Activated CD4-positive, alpha-beta T cell treated with anti-CD3 and anti-CD28 coated beads, Interleukin-2, amount 10 ng/mL, durations not matched to agents 24 days and 14 days (primary cell): Measurements from ENCODE around the gene CABLES2. TPM values are rescaled to one million over a fixed set of nuclear protein-coding genes. Genes with fewer than 3 reads are reported as not detected.

ENCODE experiments used
- DNase-seq: peaks from one replicate; pipeline ENCODE4 v3.0.0; 2022
- H3K27ac Mint-ChIP-seq: one replicate; pipeline ENCODE4 v1.8.0; 2022; ENCODE audit warnings: mild to moderate bottlenecking, mixed read lengths
- H3K27me3 Mint-ChIP-seq: one replicate; pipeline ENCODE4 v1.8.0; 2022; ENCODE audit warnings: mixed read lengths
- H3K36me3 Mint-ChIP-seq: one replicate; pipeline ENCODE4 v1.8.0; 2022; ENCODE audit warnings: low read depth, mild to moderate bottlenecking, mixed read lengths
- H3K4me1 Mint-ChIP-seq: one replicate; pipeline ENCODE4 v1.8.0; 2021; ENCODE audit warnings: mixed read lengths
- H3K4me3 Mint-ChIP-seq: one replicate; pipeline ENCODE4 v1.8.0; 2022; ENCODE audit warnings: mild to moderate bottlenecking, moderate library complexity, mixed read lengths
- H3K9me3 Mint-ChIP-seq: one replicate; pipeline ENCODE4 v1.8.0; 2021; ENCODE audit warnings: mixed read lengths
- intact Hi-C: fragments of 100-400 bp; cut with micrococcal nuclease; formaldehyde crosslinking; loops from one replicate; pipeline ENCODE4 v1.15.1; 2023
- total RNA-seq: library from RNA; stranded (reverse); gene quantifications from 2 replicates; pipeline ENCODE4 v1.2.3, GENCODE V29; 2022

Gene CABLES2
- total RNA-seq, 1 donor from 2014 or later, result 13.5 TPM

- no peaks in the 10 kb centered on the region for H3K36me3 Mint-ChIP-seq
- H3K9me3 Mint-ChIP-seq, result peaks cover 3% of the 10 kb centered on the region
- no peaks in the 10 kb centered on the region for H3K27me3 Mint-ChIP-seq
- H3K4me3 Mint-ChIP-seq, result no peak overlapping the region
- H3K27ac Mint-ChIP-seq, result no peak overlapping the region
- intact Hi-C loops, result no loop called here
- no peak for DNase-seq
- peaks cover 2% of the 10 kb centered on the region for H3K4me1 Mint-ChIP-seq
Observed at GRCh38 chr20:62350629-62351422, 56.3 kb downstream of the CABLES2 start.

- DNase-seq, result no peak
- H3K27ac Mint-ChIP-seq, result no peak overlapping the region
- no peaks in the 10 kb centered on the region for H3K36me3 Mint-ChIP-seq
- intact Hi-C loops, result no loop called here
- H3K27me3 Mint-ChIP-seq, result no peaks in the 10 kb centered on the region
- peaks cover 2% of the 10 kb centered on the region for H3K4me1 Mint-ChIP-seq
- H3K9me3 Mint-ChIP-seq, result peaks cover 3% of the 10 kb centered on the region
- no peak overlapping the region for H3K4me3 Mint-ChIP-seq
Observed at GRCh38 chr20:62350098-62350628, 56.9 kb downstream of the CABLES2 start.

GRCh38 chr20:62349556-62350097 is 57.5 kb downstream of the CABLES2 start:
- no peak overlapping the region for H3K4me3 Mint-ChIP-seq
- no peaks in the 10 kb centered on the region for H3K36me3 Mint-ChIP-seq
- no peaks in the 10 kb centered on the region for H3K27me3 Mint-ChIP-seq
- H3K27ac Mint-ChIP-seq, result peak overlapping the region; percentile 55
- peaks cover 2% of the 10 kb centered on the region for H3K4me1 Mint-ChIP-seq
- peaks cover 3% of the 10 kb centered on the region for H3K9me3 Mint-ChIP-seq
- no peak for DNase-seq
- intact Hi-C loops, result no loop called here

- no peak for DNase-seq
- no peak overlapping the region for H3K4me3 Mint-ChIP-seq
- H3K9me3 Mint-ChIP-seq, result peaks cover 3% of the 10 kb centered on the region
- no peaks in the 10 kb centered on the region for H3K36me3 Mint-ChIP-seq
- H3K4me1 Mint-ChIP-seq, result peaks cover 2% of the 10 kb centered on the region
- intact Hi-C loops, result no loop called here
- no peaks in the 10 kb centered on the region for H3K27me3 Mint-ChIP-seq
- no peak overlapping the region for H3K27ac Mint-ChIP-seq
Observed at GRCh38 chr20:62348604-62349003, 58.5 kb downstream of the CABLES2 start.

GRCh38 chr20:62347445-62347844 is 59.6 kb downstream of the CABLES2 start:
- intact Hi-C loops, result no loop called here
- Mint-ChIP-seq H3K36me3 (no peaks in the 10 kb centered on the region), H3K9me3 (peaks cover 3% of the 10 kb centered on the region), H3K27ac (no peak overlapping the region), H3K4me1 (peaks cover 2% of the 10 kb centered on the region), H3K27me3 (no peaks in the 10 kb centered on the region), H3K4me3 (no peak overlapping the region)
- DNase-seq, result no peak

GRCh38 chr20:62347151-62347404 is 60.0 kb downstream of the CABLES2 start:
- Mint-ChIP-seq H3K27me3 (no peaks in the 10 kb centered on the region), H3K27ac (no peak overlapping the region), H3K9me3 (peaks cover 3% of the 10 kb centered on the region), H3K4me3 (no peak overlapping the region), H3K4me1 (peaks cover 2% of the 10 kb centered on the region), H3K36me3 (no peaks in the 10 kb centered on the region)
- intact Hi-C loops, result no loop called here
- DNase-seq, result no peak

GRCh38 chr20:62346398-62347150 is 60.5 kb downstream of the CABLES2 start:
- H3K36me3 Mint-ChIP-seq, result no peaks in the 10 kb centered on the region
- H3K4me1 Mint-ChIP-seq, result peaks cover 2% of the 10 kb centered on the region
- no peaks in the 10 kb centered on the region for H3K27me3 Mint-ChIP-seq
- intact Hi-C loops, result no loop called here
- H3K9me3 Mint-ChIP-seq, result peaks cover 3% of the 10 kb centered on the region
- no peak overlapping the region for H3K4me3 Mint-ChIP-seq
- DNase-seq, result no peak
- H3K27ac Mint-ChIP-seq, result no peak overlapping the region

- Mint-ChIP-seq H3K27me3 (no peaks in the 10 kb centered on the region), H3K4me3 (no peak overlapping the region), H3K4me1 (peaks cover 2% of the 10 kb centered on the region), H3K27ac (no peak overlapping the region), H3K36me3 (no peaks in the 10 kb centered on the region), H3K9me3 (peaks cover 3% of the 10 kb centered on the region)
- DNase-seq, result no peak
- intact Hi-C loops, result no loop called here
Observed at GRCh38 chr20:62345681-62346370, 61.3 kb downstream of the CABLES2 start.

- no peak for DNase-seq
- H3K27ac Mint-ChIP-seq, result no peak overlapping the region
- peaks cover 3% of the 10 kb centered on the region for H3K27me3 Mint-ChIP-seq
- peaks cover 3% of the 10 kb centered on the region for H3K9me3 Mint-ChIP-seq
- no peak overlapping the region for H3K4me3 Mint-ChIP-seq
- no peaks in the 10 kb centered on the region for H3K36me3 Mint-ChIP-seq
- peaks cover 2% of the 10 kb centered on the region for H3K4me1 Mint-ChIP-seq
- intact Hi-C loops, result no loop called here
Observed at GRCh38 chr20:62344782-62345181, 62.3 kb downstream of the CABLES2 start.

GRCh38 chr20:62344092-62344491 is 63.0 kb downstream of the CABLES2 start:
- Mint-ChIP-seq H3K4me3 (no peak overlapping the region), H3K9me3 (no peaks in the 10 kb centered on the region), H3K4me1 (no peaks in the 10 kb centered on the region), H3K36me3 (no peaks in the 10 kb centered on the region), H3K27me3 (peaks cover 5% of the 10 kb centered on the region), H3K27ac (no peak overlapping the region)
- intact Hi-C loops, result no loop called here
- no peak for DNase-seq

- no peaks in the 10 kb centered on the region for H3K36me3 Mint-ChIP-seq
- intact Hi-C loops, result no loop called here
- H3K4me3 Mint-ChIP-seq, result no peak overlapping the region
- H3K4me1 Mint-ChIP-seq, result no peaks in the 10 kb centered on the region
- no peaks in the 10 kb centered on the region for H3K9me3 Mint-ChIP-seq
- peaks cover 5% of the 10 kb centered on the region for H3K27me3 Mint-ChIP-seq
- DNase-seq, result no peak
- no peak overlapping the region for H3K27ac Mint-ChIP-seq
Observed at GRCh38 chr20:62342910-62343309, 64.2 kb downstream of the CABLES2 start.

- Mint-ChIP-seq H3K27me3 (peaks cover 5% of the 10 kb centered on the region), H3K9me3 (no peaks in the 10 kb centered on the region), H3K4me3 (no peak overlapping the region), H3K27ac (no peak overlapping the region), H3K36me3 (no peaks in the 10 kb centered on the region), H3K4me1 (no peaks in the 10 kb centered on the region)
- intact Hi-C loops, result no loop called here
- DNase-seq, result no peak
Observed at GRCh38 chr20:62339647-62340062, 67.4 kb downstream of the CABLES2 start.
